Measurements from ENCODE around the gene MTMR12. TPM values are rescaled to one million over a fixed set of nuclear protein-coding genes. Genes with fewer than 3 reads are reported as not detected.

Gene MTMR12
- total RNA-seq, 4 donors from 2014 or later = 35.8 to 40.0 (median 38.1) TPM

DNA sequence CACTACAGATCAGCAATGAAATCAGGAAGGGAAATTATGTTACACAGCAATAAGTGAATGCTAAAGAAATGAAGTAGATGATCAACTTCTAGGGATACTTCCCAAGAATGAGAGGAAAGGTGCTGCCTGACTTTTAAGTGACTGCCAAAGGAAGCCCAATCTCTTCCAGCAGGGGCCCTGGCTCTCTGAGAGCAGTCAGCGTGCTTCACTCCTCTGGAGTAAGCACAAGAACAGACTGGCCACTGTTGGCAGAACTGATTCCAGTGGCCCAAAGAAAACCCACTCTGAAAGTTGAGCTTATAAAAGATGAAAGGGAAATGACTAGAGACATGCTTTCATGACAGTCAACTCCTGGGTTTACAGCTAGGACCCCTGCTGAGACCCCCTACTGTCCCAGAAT, 41.8 kb downstream of the MTMR12 start:
- Histone ChIP-seq H3K9me3 (no peaks in the 10 kb centered on the region), H3K36me3 (peaks cover 0 to 84% (median 5%) of the 10 kb centered on the region in 3 donors), H3K4me1 (peaks cover 0 to 22% (median 5%) of the 10 kb centered on the region in 4 donors), H3K27ac (no peak overlapping the region), H3K4me3 (no peak overlapping the region), H3K27me3 (no peaks in the 10 kb centered on the region)
- no peak for DNase-seq (ENCODE audit: low spot score in 2 of 2)
- WGBS, 2 donors = 70 to 76% methylated on average over 1 of the region's 1 CpG
- TF ChIP-seq, protein P1, sequence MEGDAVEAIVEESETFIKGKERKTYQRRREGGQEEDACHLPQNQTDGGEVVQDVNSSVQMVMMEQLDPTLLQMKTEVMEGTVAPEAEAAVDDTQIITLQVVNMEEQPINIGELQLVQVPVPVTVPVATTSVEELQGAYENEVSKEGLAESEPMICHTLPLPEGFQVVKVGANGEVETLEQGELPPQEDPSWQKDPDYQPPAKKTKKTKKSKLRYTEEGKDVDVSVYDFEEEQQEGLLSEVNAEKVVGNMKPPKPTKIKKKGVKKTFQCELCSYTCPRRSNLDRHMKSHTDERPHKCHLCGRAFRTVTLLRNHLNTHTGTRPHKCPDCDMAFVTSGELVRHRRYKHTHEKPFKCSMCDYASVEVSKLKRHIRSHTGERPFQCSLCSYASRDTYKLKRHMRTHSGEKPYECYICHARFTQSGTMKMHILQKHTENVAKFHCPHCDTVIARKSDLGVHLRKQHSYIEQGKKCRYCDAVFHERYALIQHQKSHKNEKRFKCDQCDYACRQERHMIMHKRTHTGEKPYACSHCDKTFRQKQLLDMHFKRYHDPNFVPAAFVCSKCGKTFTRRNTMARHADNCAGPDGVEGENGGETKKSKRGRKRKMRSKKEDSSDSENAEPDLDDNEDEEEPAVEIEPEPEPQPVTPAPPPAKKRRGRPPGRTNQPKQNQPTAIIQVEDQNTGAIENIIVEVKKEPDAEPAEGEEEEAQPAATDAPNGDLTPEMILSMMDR (IDR thresholded peaks at IDR 0.05) = no peak
- no peak for TF ChIP-seq POLR2A (IDR thresholded peaks at IDR 0.05)
- TF ChIP-seq EP300 (IDR thresholded peaks at IDR 0.05) = no peak

GRCh38 chr5:32270178-32270577, 42.6 kb downstream of the MTMR12 start:
- Histone ChIP-seq H3K36me3 (peaks cover 0 to 90% (median 5%) of the 10 kb centered on the region in 3 donors), H3K9me3 (no peaks in the 10 kb centered on the region), H3K27me3 (no peaks in the 10 kb centered on the region), H3K4me3 (no peak overlapping the region), H3K27ac (no peak overlapping the region), H3K4me1 (peaks cover 0 to 15% (median 1%) of the 10 kb centered on the region in 4 donors)
- 91 to 95% methylated on average over 4 of the region's 4 CpGs for WGBS, 2 donors
- TF ChIP-seq EP300 (IDR thresholded peaks at IDR 0.05) (no peak), POLR2A (IDR thresholded peaks at IDR 0.05) (no peak)
- TF ChIP-seq, protein P1 (IDR thresholded peaks at IDR 0.05) = no peak
- no peak for DNase-seq (ENCODE audit: low spot score in 2 of 2)

DNA sequence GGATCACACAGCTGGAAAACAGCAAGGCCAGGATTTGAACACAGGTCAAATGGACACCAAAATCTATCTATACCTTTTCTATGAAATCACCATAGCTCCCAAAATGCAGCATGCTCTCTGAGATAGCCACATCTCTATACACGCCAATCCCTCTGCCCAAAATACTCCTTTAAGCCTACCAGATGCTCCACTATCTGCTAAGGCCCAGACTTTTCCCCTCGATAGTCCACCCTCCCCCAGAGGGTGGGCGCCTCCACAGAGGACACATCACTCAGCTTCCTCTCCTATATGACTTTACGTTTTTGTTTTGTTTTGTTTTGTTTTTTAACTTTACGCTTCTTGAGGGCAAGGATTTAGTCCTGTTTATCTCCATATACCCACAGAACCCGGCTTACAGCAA, 46.8 kb downstream of the MTMR12 start:
- peaks cover 0 to 3% (median 0%) of the 10 kb centered on the region in 4 donors for H3K4me1 ChIP-seq
- no peaks in the 10 kb centered on the region for H3K9me3 ChIP-seq
- no peak for TF ChIP-seq EP300 (IDR thresholded peaks at IDR 0.05)
- TF ChIP-seq, protein P1 (IDR thresholded peaks at IDR 0.05) = no peak
- TF ChIP-seq POLR2A (IDR thresholded peaks at IDR 0.05) = no peak
- 93 to 94% methylated on average over 6 of the region's 6 CpGs for WGBS, 2 donors
- H3K36me3 ChIP-seq = peaks cover 0 to 99% (median 7%) of the 10 kb centered on the region in 3 donors
- no peak overlapping the region for H3K27ac ChIP-seq
- no peak for DNase-seq (ENCODE audit: low spot score in 2 of 2)
- H3K27me3 ChIP-seq = no peaks in the 10 kb centered on the region
- no peak overlapping the region for H3K4me3 ChIP-seq

GRCh38 chr5:32264957-32265572, 47.7 kb downstream of the MTMR12 start:
- 86 to 87% methylated on average over 4 of the region's 4 CpGs for WGBS, 2 donors
- no peak for DNase-seq (ENCODE audit: low spot score in 2 of 2)
- no peak overlapping the region for H3K27ac ChIP-seq
- no peak overlapping the region for H3K4me3 ChIP-seq
- H3K9me3 ChIP-seq = no peaks in the 10 kb centered on the region
- H3K4me1 ChIP-seq = peaks cover 0 to 11% (median 0%) of the 10 kb centered on the region in 4 donors
- H3K27me3 ChIP-seq = no peaks in the 10 kb centered on the region
- TF ChIP-seq, protein P1 (IDR thresholded peaks at IDR 0.05) = no peak
- no peak for TF ChIP-seq POLR2A (IDR thresholded peaks at IDR 0.05)
- H3K36me3 ChIP-seq = peaks cover 0 to 97% (median 7%) of the 10 kb centered on the region in 3 donors

DNA sequence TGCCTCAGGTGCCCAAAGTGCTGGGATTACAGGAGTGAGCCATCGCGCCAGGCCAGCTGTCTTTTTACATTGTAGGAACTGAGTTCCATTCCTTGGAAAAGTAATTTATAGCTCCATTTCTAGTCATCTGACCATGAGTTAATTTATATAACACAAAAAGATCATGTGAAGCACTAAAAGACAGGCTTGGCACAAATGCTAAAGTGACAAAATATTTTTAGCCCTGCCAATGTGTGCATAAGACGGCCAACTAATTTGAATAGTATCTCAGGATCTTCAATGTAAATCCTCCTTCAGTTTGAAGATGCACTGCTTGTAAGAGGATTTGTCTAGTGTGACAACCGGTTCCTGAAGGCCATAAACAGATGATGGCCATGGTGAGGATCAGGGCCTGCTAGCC, 49.1 kb downstream of the MTMR12 start:
- 90 to 93% methylated on average over 4 of the region's 4 CpGs for WGBS, 2 donors
- peaks cover 0 to 97% (median 7%) of the 10 kb centered on the region in 3 donors for H3K36me3 ChIP-seq
- TF ChIP-seq, protein P1 (IDR thresholded peaks at IDR 0.05) = no peak
- TF ChIP-seq EP300 (IDR thresholded peaks at IDR 0.05) (no peak), POLR2A (IDR thresholded peaks at IDR 0.05) (no peak)

More for the DNA sequence above, 49.1 kb downstream of the MTMR12 start:
- H3K27ac ChIP-seq = no peak overlapping the region
- no peaks in the 10 kb centered on the region for H3K9me3 ChIP-seq
- no peaks in the 10 kb centered on the region for H3K27me3 ChIP-seq
- no peak for DNase-seq (ENCODE audit: low spot score in 2 of 2)
- H3K4me3 ChIP-seq = no peak overlapping the region
- peaks cover 0 to 11% (median 0%) of the 10 kb centered on the region in 4 donors for H3K4me1 ChIP-seq
